ENCODE results near the gene TRIM72. TPM values are rescaled to one million over a fixed set of nuclear protein-coding genes. Genes with fewer than 3 reads are reported as not detected.

The TRIM72 gene
- total and polyA plus RNA-seq, 2 of the 4 experiments (the other 2 are of a cell fraction) = not detected

DNA sequence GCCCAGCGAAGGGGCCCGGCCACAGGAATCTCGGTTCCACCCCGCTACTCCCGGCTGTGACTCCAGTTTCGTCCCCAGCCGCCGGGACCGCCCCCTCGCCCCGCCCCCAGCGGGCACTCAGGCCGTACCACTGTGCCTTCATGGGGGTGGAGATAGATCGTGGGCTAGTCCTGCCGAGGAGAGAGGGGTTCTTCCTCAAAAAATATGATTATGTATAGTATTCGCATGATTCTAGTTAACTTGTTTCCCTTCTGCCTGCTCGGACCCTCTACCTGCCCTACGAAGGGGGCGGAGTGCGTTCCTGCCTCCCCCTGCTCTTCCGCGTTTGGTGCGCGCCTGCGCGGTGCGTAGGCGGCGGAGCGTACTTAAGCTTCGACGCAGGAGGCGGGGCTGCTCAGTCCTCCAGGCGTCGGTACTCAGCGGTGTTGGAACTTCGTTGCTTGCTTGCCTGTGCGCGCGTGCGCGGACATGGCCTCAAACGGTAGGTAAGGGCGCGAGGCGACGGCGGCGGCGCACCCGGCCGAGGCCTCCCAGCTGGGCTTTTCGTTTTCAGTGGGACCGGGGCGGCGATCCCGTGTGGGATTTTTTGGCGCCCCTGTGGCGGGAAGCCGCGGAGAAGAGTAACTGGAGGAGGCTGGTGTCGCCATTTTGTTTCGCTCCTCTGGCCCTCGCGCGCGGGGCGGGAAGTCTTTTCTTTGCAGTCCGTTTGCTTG lies 34.0 kb upstream of the TRIM72 start, which contains the start of gene FUS:
TSS of gene FUS (plus strand) at position 393 of the 713 bp plus-strand sequence. CDS start at position 469, 76 bp downstream.
- no peaks in the 10 kb centered on the region for H3K9me3 ChIP-seq (ENCODE audit: control insufficient read depth, insufficient read depth, low read length)
- CTCF ChIA-PET = interaction anchor here (0.6 kb wide), 1 partner anchor 164 kb away, joined by 3 read pairs; no protein-coding TSS in a partner anchor

More for the DNA sequence above, 34.0 kb upstream of the TRIM72 start, which contains the start of gene FUS:
- intact Hi-C loops (cut with micrococcal nuclease) (loop anchor here (1.0 to 10.0 kb wide), 2 partner anchors 263 to 695 kb away; partner anchors contain the start of gene ZNF267), in situ Hi-C loops (cut with MboI; ENCODE audit: low sequenced_read_pairs) (no loop called here), dilution Hi-C loops (cut with HindIII; ENCODE audit: low sequenced_read_pairs, unreplicated experiment) (no loop called here)
- Histone ChIP-seq H4K20me1 (ENCODE audit: insufficient read depth, low read length) (peaks cover 53% of the 10 kb centered on the region), H3K23ac (ENCODE audit: low read depth, low read length) (peak within 1 kb of the TSS; percentile 98), H2BK20ac (ENCODE audit: low read depth, low read length) (peak within 1 kb of the TSS; percentile 99), H3K4me1 (ENCODE audit: control insufficient read depth, insufficient read depth, low read length) (peaks cover 6% of the 10 kb centered on the region; the same call in 1 of the 2 replicates), H2AFZ (replicated peaks; ENCODE audit: low read length, poor library complexity) (peak within 1 kb of the TSS; percentile 91), H3K79me1 (ENCODE audit: low read depth in 1 of 2, low read length in 2 of 2) (peaks cover 0 to 37% of the 10 kb centered on the region in 2 experiments; a peak in 2 of 4 replicates), H4K8ac (ENCODE audit: low read depth in 2 of 2, low read length in 2 of 2) (peak within 1 kb of the TSS; percentile 54 to 99), H2AK5ac (ENCODE audit: low read depth, low read length) (peak within 1 kb of the TSS; percentile 84), H2BK5ac (ENCODE audit: low read depth, low read length, poor library complexity, severe bottlenecking) (peak within 1 kb of the TSS; percentile 96), H3K14ac (replicated peaks; ENCODE audit: low read depth, low read length) (peak within 1 kb of the TSS; percentile 100), H3K4me3 (ENCODE audit: insufficient read depth, low read depth, low read length) (peak within 1 kb of the TSS; percentile 69), H3K27me3 (ENCODE audit: control insufficient read depth, insufficient read depth, low read length) (no peaks in the 10 kb centered on the region), H3K4me2 (ENCODE audit: low read depth, low read length) (peak within 1 kb of the TSS; percentile 81), H3K4ac (ENCODE audit: low read depth, low read length) (peak within 1 kb of the TSS; percentile 98), H3K9ac (ENCODE audit: low read depth, low read length) (peak within 1 kb of the TSS; percentile 99), H4K91ac (ENCODE audit: insufficient read depth, low read depth, low read length) (peak within 1 kb of the TSS; percentile 97), H2AK9ac (replicated peaks; ENCODE audit: low read depth, low read length, poor library complexity) (peak within 1 kb of the TSS; percentile 99), H4K5ac (ENCODE audit: low read depth, low read length) (peak within 1 kb of the TSS; percentile 74), H3K27ac (ENCODE audit: insufficient read depth, low read length) (peak within 1 kb of the TSS; percentile 97), H2BK15ac (ENCODE audit: low read depth, low read length) (peak within 1 kb of the TSS; percentile 100), H3K9me1 (ENCODE audit: insufficient read depth, low read length) (peaks cover 7% of the 10 kb centered on the region; the same call in 1 of the 2 replicates), H2BK120ac (ENCODE audit: low read depth, low read length) (peak within 1 kb of the TSS; percentile 100), H3K36me3 (ENCODE audit: control insufficient read depth, insufficient read depth, low read length) (peaks cover 29% of the 10 kb centered on the region), H3K18ac (ENCODE audit: low read depth, low read length) (peak within 1 kb of the TSS; percentile 91), H3K56ac (ENCODE audit: extremely low read depth, insufficient read depth, low read length) (peak within 1 kb of the TSS; percentile 99)
- ATAC-seq (ENCODE audit: low read depth) (peak; percentile 84), DNase-seq (peak; percentile 83)
- TF ChIP-seq CHD1 (IDR thresholded peaks at IDR 0.05; ENCODE audit: low read depth, low read length) = peak; percentile 99; the same call in 1 of the 2 replicates
- TF ChIP-seq POLR2A (IDR thresholded peaks at IDR 0.05; ENCODE audit: low read depth, low read length) = peak; percentile 100
- peak; percentile 11 for TF ChIP-seq RCOR1 (IDR thresholded peaks at IDR 0.05; ENCODE audit: insufficient replicate concordance, low read length)
- no peak for TF ChIP-seq ELK1 (IDR thresholded peaks at IDR 0.05; ENCODE audit: borderline replicate concordance, low read depth, low read length)
- no peak for TF ChIP-seq CTCF (conservative IDR thresholded peaks at IDR 0.05; ENCODE audit: low read depth, low read length)
- TF ChIP-seq BHLHE40 (IDR thresholded peaks at IDR 0.05; ENCODE audit: low read depth, low read length) = peak; percentile 99
- TF ChIP-seq NFE2L2 (IDR thresholded peaks at IDR 0.05; ENCODE audit: low read depth, low read length) = peak; percentile 35; the same call in 1 of the 2 replicates
- TF ChIP-seq, protein P1, sequence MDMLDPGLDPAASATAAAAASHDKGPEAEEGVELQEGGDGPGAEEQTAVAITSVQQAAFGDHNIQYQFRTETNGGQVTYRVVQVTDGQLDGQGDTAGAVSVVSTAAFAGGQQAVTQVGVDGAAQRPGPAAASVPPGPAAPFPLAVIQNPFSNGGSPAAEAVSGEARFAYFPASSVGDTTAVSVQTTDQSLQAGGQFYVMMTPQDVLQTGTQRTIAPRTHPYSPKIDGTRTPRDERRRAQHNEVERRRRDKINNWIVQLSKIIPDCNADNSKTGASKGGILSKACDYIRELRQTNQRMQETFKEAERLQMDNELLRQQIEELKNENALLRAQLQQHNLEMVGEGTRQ (IDR thresholded peaks at IDR 0.05; ENCODE audit: low read depth, low read length) = 0 out of 2 replicates have a peak, but pooled peaks have one; percentile 25
- peak; percentile 81 for TF ChIP-seq MAZ (IDR thresholded peaks at IDR 0.05; ENCODE audit: borderline replicate concordance, low read depth, low read length)
- no peak for TF ChIP-seq CEBPB (IDR thresholded peaks at IDR 0.05; ENCODE audit: low read depth, low read length)
- TF ChIP-seq MXI1 (IDR thresholded peaks at IDR 0.05; ENCODE audit: borderline replicate concordance, low read depth, low read length) = peak; percentile 55; the same call in 1 of the 2 replicates
- WGBS, 2 experiments (ENCODE audit: extremely low coverage in 2 of 2, insufficient read length in 1 of 2) = 0% methylated on average over 33 of the region's 69 CpGs; no CpG with 5 or more reads in 1 of the 2 experiments
- POLR2A ChIA-PET (ENCODE audit: unreplicated experiment) = interaction anchor here (0.6 to 2.0 kb wide), 10 partner anchors 13 to 244 kb away, joined by 3 to 9 read pairs (median 4); no protein-coding TSS in a partner anchor
- no TSS peak for BruUV-seq (replicated peaks)
